GM12891 (cell line): ENCODE results near the gene SLC26A9.

Experiments
- DNase-seq: peaks from one replicate; pipeline ENCODE4 v3.0.0; 2011; ENCODE audit warnings: low spot score; ENCODE audit not compliant: insufficient read length
- FAIRE-seq: peaks from 2 replicates; lab custom pipeline; 2011; peaks lifted over from hg19 to GRCh38; lab: Jason Lieb, UNC
- PAX5 ChIP-seq: IDR thresholded peaks from 2 replicates; pipeline ENCODE4 v1.6.1; 2011; ENCODE audit warnings: low read length, moderate library complexity, mild to moderate bottlenecking; ENCODE audit not compliant: insufficient read depth, severe bottlenecking
- POLR2A ChIP-seq: IDR thresholded peaks from 2 replicates; pipeline ENCODE4 v1.6.1; 2011; ENCODE audit warnings: low read depth, low read length, control low read depth
- POLR2AphosphoS5 ChIP-seq: IDR thresholded peaks from 2 replicates; pipeline ENCODE4 v1.6.1; 2011; ENCODE audit warnings: low read depth, low read length, control low read depth
- POU2F2 ChIP-seq: IDR thresholded peaks from 2 replicates; pipeline ENCODE4 v1.6.1; 2011; ENCODE audit warnings: low read depth, mild to moderate bottlenecking, control low read depth, low read length, moderate library complexity
- SPI1 ChIP-seq: IDR thresholded peaks from 2 replicates; pipeline ENCODE4 v1.6.1; 2011; ENCODE audit warnings: low read depth, low read length, control low read depth
- TAF1 ChIP-seq: IDR thresholded peaks from 2 replicates; pipeline ENCODE4 v1.6.1; 2011; ENCODE audit warnings: low read depth, low read length, control low read depth

Gene SLC26A9

GRCh38 chr1:205973377-205974232 is 30.3 kb upstream of the SLC26A9 start:
- DNase-seq (no peak), FAIRE-seq (no peak)
- TF ChIP-seq TAF1 (no peak), PAX5 (no peak), POU2F2 (no peak), POLR2A (no peak), SPI1 (no peak), POLR2AphosphoS5 (no peak)

- TF ChIP-seq POLR2AphosphoS5 (no peak), SPI1 (no peak), POLR2A (no peak), TAF1 (no peak), POU2F2 (no peak), PAX5 (no peak)
- FAIRE-seq (no peak), DNase-seq (no peak)
These were observed 29.4 kb upstream of the SLC26A9 start for GRCh38 chr1:205972491-205973168.

DNA sequence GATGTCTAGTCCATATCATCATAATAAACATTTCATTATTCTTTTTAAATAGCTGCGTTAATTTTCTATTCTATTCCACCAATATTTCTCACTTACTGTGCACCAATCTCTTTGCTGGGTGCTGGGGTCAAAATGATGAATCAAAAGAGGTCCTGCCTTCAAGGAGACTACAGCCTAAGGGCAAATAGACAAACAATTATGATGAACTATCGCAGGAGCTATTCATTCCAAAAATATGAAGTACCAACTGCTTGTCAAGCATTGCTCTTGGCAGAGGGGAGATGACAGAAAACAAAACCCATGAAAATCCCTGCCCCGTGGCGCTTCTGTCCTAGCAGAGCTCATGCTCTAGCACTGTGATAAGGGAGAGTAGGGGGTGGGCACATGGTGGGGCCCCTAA is 28.8 kb upstream of the SLC26A9 start:
- no peak for DNase-seq
- no peak for TF ChIP-seq POLR2A
- no peak for TF ChIP-seq SPI1
- TF ChIP-seq PAX5 = no peak
- TF ChIP-seq POLR2AphosphoS5 = no peak
- TF ChIP-seq POU2F2 = no peak
- TF ChIP-seq TAF1 = no peak
- FAIRE-seq = no peak

DNA sequence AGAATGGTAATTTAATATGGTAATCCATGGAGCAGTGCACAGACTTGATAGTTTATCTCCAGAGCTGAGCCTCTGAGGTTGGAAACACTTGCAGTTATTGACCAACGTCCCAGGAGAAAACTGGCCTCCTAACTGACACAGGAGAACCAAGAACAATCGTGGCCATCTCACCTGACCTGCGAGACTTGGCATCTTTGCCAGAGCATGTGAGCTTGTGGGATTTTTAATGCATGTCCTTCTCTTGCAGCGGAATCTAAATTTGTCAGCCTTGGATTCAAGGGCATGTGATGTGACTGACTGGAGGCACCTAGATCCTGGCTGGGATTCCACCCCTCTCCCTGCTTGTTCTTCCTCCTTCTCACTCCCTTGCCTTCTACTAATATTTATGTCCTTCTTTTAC is 27.8 kb upstream of the SLC26A9 start:
- FAIRE-seq = no peak
- no peak for DNase-seq
- TF ChIP-seq POLR2A = no peak
- TF ChIP-seq POU2F2 = no peak
- TF ChIP-seq SPI1 = no peak
- TF ChIP-seq PAX5 = no peak
- no peak for TF ChIP-seq POLR2AphosphoS5
- TF ChIP-seq TAF1 = no peak

DNA sequence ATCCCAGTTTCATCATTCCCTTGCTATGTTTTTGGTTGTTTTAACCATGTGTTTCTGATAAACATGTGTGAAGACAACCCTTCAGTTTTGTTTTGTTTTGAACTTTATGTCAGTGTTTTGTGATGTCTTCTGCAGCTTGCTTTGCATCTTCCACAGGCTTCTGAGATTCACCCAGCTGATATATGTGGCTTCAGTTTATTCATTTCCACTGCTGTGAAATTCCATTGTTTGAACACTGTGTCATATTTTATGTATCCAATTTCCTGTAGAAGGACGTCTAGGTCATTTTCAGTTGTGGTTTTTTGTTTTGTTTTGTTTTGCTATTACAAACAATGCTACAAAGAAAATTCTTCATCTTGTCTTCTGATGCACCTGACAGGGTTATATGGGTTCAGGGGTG is 27.2 kb upstream of the SLC26A9 start:
- FAIRE-seq (no peak), DNase-seq (no peak)
- TF ChIP-seq SPI1 = no peak
- TF ChIP-seq PAX5 = no peak
- no peak for TF ChIP-seq POLR2AphosphoS5
- no peak for TF ChIP-seq TAF1
- no peak for TF ChIP-seq POLR2A
- TF ChIP-seq POU2F2 = no peak

GRCh38 chr1:205969229-205969628 is 26.0 kb upstream of the SLC26A9 start:
- no peak for DNase-seq
- no peak for FAIRE-seq
- TF ChIP-seq POLR2A (no peak), POLR2AphosphoS5 (no peak), PAX5 (no peak), POU2F2 (no peak), TAF1 (no peak), SPI1 (no peak)

DNA sequence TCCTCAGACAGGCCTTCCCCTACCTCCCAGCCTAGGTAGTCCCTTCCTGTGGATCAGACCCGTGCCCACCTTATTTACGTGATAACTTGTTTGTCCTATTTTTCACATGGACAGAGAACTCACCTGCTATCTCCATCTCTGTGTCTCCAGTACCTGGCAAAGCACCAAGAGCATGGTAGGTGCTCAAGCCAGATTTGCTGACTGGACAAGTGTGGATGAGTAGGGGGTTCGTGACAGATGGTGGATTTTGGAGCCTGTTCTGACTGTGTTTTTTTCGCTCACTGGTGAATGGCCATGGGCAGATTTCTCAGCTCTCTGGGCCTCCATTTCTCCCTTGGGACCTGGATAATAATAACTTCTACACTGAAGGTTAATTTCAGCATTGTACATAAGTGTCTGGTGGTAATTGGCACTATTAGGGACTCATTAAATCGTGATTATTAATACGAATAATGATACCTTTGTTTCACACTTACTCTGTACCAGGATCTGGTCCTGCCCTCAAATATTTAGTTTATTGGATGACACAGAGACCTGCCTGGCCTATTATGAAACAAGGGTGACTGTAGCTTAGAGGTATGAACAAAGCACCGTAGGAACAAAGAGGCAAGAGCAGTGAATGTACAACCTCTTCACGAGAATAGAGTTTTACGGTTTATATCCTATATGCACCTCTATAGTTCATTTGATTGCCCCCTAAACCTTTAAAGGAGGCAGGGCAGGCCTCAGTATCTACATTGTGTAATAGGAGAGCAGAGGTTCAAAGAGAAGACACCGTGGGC is 24.5 kb upstream of the SLC26A9 start:
- FAIRE-seq (no peak), DNase-seq (no peak)
- TF ChIP-seq TAF1 (no peak), POLR2AphosphoS5 (no peak), PAX5 (no peak), POLR2A (no peak), SPI1 (no peak), POU2F2 (no peak)

DNA sequence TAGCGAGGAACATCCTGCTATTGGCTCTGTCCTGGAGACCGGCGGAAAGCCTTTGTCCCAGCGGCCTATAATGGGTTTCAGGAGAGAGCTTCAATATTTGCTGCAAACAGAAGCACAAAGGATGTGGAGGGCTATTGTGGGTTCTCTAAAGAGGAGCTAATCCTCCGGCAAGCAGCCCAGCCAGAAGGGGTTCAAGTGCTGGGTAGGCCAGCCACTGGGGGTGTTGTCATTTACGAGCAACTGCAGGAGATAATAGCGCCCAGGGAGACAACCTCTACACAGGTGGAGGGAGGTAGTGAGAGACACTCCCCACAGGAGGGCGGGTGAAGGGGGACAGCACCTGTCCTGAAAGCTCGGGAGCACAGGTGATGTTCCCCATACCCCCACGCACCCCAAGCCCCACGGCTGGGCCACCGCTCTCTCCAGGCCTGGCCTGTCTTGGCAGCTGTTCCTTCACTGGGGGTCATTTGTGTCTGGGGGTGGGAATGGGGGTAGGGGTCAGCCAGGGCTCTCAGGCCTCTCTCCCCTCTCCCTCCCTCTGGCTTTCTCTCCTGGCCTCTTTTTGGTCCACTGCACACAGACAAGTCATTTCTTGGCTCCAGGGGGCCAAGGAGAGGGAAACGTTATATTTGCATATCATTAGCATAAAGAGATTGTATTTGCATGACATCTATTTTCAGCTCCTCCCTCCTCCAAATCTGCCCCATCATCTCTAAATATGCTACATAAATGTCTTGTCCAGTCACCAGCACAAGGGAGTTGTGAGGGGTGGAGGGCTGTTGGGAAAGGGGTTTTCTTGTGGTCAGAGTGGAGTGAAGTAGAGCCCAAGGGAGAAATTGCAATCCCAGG is 22.0 kb upstream of the SLC26A9 start:
- DNase-seq = no peak
- FAIRE-seq = no peak
- no peak for TF ChIP-seq SPI1
- no peak for TF ChIP-seq TAF1
- no peak for TF ChIP-seq POLR2AphosphoS5
- no peak for TF ChIP-seq POU2F2
- TF ChIP-seq POLR2A = no peak
- TF ChIP-seq PAX5 = no peak
